GM12801 (cell line): ENCODE measurements around the gene CEP295NL.

Experiments
- CTCF ChIP-seq: IDR thresholded peaks from one replicate; pipeline ENCODE4 v1.5.1; 2011; ENCODE audit warnings: control low read depth; ENCODE audit not compliant: insufficient read length; ENCODE audit errors: extremely low read depth

CEP295NL gene

DNA sequence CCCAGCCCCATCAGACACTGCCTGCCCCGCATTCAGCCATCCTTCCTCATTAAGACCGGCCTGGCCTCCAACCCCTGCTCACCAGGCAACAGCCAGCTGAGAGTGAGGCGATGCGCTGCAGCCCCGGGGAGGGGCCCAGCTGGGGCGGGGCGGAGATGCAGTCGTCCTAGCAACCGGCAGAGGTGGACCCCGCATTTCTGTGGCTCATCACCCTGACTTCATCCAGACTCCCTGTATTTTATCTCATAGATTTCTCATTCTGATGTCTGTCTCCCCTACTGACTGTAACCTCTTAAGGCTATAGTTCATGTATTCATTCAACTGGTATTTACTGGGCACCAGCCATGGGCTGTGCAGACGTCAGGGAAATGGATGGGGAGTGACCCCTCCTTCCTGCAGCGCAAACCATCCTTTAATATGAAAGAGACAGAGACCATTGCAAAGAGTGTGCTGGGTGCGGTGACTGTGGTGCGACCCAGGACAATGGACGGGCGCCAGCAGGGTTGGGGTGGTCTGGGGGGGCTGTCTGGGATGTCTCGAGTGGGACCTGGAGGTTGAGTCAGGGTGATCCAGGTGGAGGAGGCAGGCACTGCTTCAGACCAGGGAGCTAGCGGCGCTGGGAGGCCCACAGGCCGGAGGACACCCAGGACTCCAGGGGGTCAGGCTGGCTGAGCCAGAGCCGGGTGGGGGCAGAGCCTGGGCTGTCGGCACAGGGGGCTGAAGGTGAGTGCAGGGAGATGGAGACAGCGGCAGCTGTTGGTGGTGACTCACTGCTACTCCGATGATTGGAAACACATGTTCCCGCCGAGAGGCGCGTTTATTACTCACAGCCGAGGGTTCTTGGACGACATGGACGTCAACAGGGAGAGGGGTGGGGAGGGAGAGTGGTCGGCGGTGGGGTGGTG, 32.7 kb upstream of the CEP295NL start:
- TF ChIP-seq CTCF = no peak

GRCh38 chr17:78934681-78935418, 31.8 kb upstream of the CEP295NL start:
- no peak for TF ChIP-seq CTCF

DNA sequence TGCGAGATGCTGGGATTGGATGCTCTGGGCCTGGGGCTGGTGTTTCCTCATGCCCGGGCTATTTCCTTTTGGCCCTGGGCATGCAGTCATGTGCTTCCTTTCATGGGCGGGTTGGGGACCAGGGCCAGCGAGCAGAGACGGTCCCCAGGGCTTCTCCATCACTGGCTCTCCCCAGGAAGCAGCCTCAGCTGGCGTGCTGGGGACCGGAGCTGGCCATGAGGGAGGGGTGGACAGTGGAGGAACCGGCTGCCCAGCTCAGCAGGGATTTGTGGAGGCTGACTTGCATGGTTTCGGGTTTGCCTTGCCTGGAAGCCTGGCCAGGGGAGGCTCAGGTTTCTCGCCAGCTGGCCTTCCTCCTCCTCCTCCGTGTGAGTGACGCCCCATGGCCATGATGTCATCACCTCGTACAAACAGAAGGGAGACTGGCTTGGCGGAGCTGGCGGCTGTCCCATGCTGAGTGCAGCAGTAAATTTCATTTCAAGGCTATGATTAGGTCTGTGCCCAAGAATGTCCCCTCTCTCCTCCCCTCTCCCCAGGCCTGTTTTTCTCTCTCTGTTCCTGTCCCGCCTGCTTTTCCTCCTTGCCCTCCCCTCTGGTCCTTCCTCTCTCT, 31.1 kb upstream of the CEP295NL start:
- no peak for TF ChIP-seq CTCF

- TF ChIP-seq CTCF = no peak
Observed at GRCh38 chr17:78933025-78933958, 30.3 kb upstream of the CEP295NL start.

DNA sequence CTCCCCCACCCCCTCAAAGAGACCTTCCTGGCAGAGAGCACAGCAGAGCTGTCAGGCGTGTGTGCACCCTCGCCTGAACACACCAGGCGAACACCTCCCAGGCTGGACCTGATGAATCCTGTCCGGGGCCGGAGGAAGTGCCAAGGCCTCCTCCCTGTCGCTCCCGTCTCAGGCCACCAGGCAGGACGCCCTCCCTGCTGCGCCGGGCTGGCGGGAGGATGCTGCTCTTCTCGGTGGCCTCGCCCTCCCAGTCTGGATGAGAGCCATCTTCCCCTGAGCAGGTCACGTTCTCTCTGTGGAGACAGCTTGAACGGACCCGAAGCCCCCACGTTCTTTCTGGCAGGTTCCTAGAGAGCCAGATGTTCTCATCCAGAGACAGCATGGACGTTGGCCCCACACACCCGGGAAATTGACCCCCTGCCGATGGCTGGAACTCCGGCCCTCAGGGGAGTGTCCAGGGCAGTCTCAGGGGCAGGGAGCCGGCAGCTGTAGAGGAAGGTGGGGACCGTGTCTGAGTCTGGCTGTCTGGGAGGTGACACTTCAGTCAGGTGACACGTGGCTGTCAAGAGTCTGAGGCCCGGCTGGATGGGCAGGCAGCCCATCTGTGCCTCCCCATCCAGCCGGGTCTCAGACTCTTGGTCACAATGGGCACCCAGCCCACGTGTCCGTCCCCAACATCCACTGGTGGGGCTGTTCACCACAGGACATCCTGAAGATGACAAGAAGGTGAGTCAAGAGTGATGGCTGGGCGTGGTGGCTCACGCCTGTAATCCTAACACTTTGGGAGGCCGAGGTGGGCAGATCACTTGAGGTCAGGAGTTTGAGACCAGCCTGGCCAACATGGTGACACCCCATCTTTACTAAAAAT, 27.1 kb upstream of the CEP295NL start:
- no peak for TF ChIP-seq CTCF

GRCh38 chr17:78925662-78926555, 22.9 kb upstream of the CEP295NL start:
- TF ChIP-seq CTCF = no peak
